ENCODE results near the gene DCST1. TPM values are rescaled to one million over a fixed set of nuclear protein-coding genes. Genes with fewer than 3 reads are reported as not detected.

DCST1 gene
- total RNA-seq, 1 donor from 2014 or later, result not detected

GRCh38 chr1:155077758-155078445, 44.3 kb downstream of the DCST1 start:
- no peak for TF ChIP-seq CTCF (conservative IDR thresholded peaks at IDR 0.05)
- Mint-ChIP-seq H3K36me3 (ENCODE audit: low read depth) (no peaks in the 10 kb centered on the region), H3K27me3 (ENCODE audit: low read depth) (peaks cover 59% of the 10 kb centered on the region), H3K4me1 (peaks cover 37% of the 10 kb centered on the region), H3K9me3 (no peaks in the 10 kb centered on the region), H3K4me3 (peak overlapping the region; percentile 78), H3K27ac (ENCODE audit: unreplicated experiment) (no peak overlapping the region)
- DNase-seq (ENCODE audit: low read depth, low spot score), result no peak

- Mint-ChIP-seq H3K4me1 (peaks cover 38% of the 10 kb centered on the region), H3K4me3 (peak within 1 kb of the TSS; percentile 91), H3K36me3 (ENCODE audit: low read depth) (no peaks in the 10 kb centered on the region), H3K9me3 (no peaks in the 10 kb centered on the region), H3K27me3 (ENCODE audit: low read depth) (peaks cover 63% of the 10 kb centered on the region), H3K27ac (ENCODE audit: unreplicated experiment) (peak within 1 kb of the TSS; percentile 76)
- peak; percentile 70 for DNase-seq (ENCODE audit: low read depth, low spot score)
- no peak for TF ChIP-seq CTCF (conservative IDR thresholded peaks at IDR 0.05)
These were observed 45.0 kb downstream of the DCST1 start, which contains the start of gene EFNA3 for GRCh38 chr1:155078469-155079209. Gene EFNA3, plus strand, starts transcription at chr1:155078837. Its CDS starts 105 bp downstream, at chr1:155078942.

DNA sequence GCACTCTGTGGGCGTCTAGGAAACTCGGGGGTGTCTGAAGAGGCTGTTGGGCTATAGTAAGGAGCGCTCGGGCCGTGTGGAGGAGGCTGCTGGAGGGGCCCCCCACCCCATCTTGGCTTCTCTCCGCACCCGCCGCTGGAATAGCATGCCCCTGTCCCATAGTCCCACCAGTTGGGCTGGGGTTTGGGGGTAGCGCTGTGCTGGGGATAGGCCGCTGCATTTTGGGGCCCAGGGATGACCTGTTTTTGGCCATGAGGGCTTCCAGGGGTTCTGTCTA, 45.5 kb downstream of the DCST1 start:
- peaks cover 68% of the 10 kb centered on the region for H3K27me3 Mint-ChIP-seq (ENCODE audit: low read depth)
- peak overlapping the region; percentile 91 for H3K4me3 Mint-ChIP-seq
- no peak for TF ChIP-seq CTCF (conservative IDR thresholded peaks at IDR 0.05)
- H3K9me3 Mint-ChIP-seq, result no peaks in the 10 kb centered on the region
- peaks cover 42% of the 10 kb centered on the region for H3K4me1 Mint-ChIP-seq
- H3K27ac Mint-ChIP-seq (ENCODE audit: unreplicated experiment), result peak overlapping the region; percentile 76
- no peak for DNase-seq (ENCODE audit: low read depth, low spot score)
- no peaks in the 10 kb centered on the region for H3K36me3 Mint-ChIP-seq (ENCODE audit: low read depth)

DNA sequence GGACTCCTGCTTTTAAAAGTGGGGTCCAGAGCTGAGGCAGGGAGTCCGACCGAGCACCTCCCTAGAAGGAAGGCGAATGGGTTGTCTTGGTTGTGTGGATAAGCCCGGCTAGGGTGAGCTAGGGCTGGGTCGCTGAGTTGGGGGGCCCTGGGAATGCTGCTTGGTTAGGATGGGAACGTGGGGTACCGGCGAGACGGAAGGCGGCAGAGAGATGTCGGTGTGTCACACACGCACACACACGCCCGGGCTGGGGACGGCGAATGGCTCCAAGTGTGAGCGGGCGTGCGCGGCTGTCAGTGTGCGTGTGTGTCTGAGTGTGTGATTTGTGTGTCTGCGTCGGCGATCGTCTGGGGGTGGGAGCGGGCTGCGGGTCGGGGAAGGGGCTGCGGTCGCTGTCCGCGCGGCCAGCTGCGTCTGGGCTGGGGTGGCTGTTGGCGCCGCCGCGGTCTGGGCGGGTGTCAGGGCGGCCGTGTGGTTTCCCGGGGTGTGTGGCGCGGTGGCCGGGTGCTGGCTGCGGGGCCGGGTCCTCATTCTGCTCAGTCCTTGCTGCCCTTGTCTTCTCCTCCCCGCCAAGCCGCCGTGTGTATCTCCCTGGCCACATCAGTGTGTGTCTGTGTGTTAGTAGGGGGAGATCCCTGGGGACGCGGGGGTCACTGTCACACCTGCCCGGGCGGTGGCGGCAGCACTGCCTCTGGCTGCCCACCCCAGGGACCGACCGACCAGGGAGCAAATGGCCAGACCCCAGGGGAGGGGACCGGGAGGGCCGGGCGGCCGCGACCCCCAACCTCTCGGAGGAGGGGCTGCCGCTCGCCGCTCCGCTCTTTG, 46.1 kb downstream of the DCST1 start:
- H3K4me1 Mint-ChIP-seq, result peaks cover 48% of the 10 kb centered on the region
- peak overlapping the region; percentile 76 for H3K27ac Mint-ChIP-seq (ENCODE audit: unreplicated experiment)
- TF ChIP-seq CTCF (conservative IDR thresholded peaks at IDR 0.05), result no peak
- no peaks in the 10 kb centered on the region for H3K9me3 Mint-ChIP-seq
- no peaks in the 10 kb centered on the region for H3K36me3 Mint-ChIP-seq (ENCODE audit: low read depth)
- peak overlapping the region; percentile 91 for H3K4me3 Mint-ChIP-seq
- peaks cover 70% of the 10 kb centered on the region for H3K27me3 Mint-ChIP-seq (ENCODE audit: low read depth)
- no peak for DNase-seq (ENCODE audit: low read depth, low spot score)

- Mint-ChIP-seq H3K9me3 (no peaks in the 10 kb centered on the region), H3K4me1 (peaks cover 51% of the 10 kb centered on the region), H3K36me3 (ENCODE audit: low read depth) (no peaks in the 10 kb centered on the region), H3K27ac (ENCODE audit: unreplicated experiment) (no peak overlapping the region), H3K27me3 (ENCODE audit: low read depth) (peaks cover 72% of the 10 kb centered on the region), H3K4me3 (peak overlapping the region; percentile 84)
- TF ChIP-seq CTCF (conservative IDR thresholded peaks at IDR 0.05), result no peak
- peak; percentile 57 for DNase-seq (ENCODE audit: low read depth, low spot score)
These were observed 46.9 kb downstream of the DCST1 start for GRCh38 chr1:155080312-155081228.

Measured in neural crest cell (in vitro differentiated cells).